Stimulated activated CD4-positive, alpha-beta T cell treated with anti-CD3 and anti-CD28 coated beads, Interleukin-1b, Interleukin-23, amount 100 ng/mL, for 1 hour (primary cell): ENCODE measurements around the gene LAMA2.

ENCODE experiments used
- DNase-seq, 2 donors: peaks; one replicate each; pipeline ENCODE4 v3.0.0-alpha.2; 2020; ENCODE audit warnings: low read depth in 2 of 2

LAMA2 gene

GRCh38 chr6:129179283-129179682, 296.3 kb downstream of the LAMA2 start:
- DNase-seq, result no peak

- DNase-seq, result no peak
Measured at GRCh38 chr6:129181001-129181400, 298.1 kb downstream of the LAMA2 start.

DNA sequence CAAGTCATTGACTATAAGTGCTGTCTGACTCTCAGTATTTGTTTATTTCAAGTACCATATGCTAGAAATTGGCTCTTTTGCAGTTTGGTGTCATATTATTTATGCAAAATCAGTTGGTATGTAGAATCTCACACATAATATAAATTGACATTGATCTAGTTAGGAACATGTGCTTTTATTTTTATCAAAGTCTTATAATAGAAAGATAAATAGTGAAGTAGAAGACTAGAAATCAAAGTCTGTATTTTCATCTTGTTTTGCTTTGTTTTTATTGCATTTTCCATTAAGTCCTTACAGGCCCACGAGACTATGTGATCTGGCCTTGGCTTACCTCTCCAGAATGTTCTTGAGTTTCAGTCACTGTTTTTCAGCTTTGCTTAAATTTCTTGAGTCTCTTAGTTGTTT, 300.3 kb downstream of the LAMA2 start:
- DNase-seq, result no peak

DNA sequence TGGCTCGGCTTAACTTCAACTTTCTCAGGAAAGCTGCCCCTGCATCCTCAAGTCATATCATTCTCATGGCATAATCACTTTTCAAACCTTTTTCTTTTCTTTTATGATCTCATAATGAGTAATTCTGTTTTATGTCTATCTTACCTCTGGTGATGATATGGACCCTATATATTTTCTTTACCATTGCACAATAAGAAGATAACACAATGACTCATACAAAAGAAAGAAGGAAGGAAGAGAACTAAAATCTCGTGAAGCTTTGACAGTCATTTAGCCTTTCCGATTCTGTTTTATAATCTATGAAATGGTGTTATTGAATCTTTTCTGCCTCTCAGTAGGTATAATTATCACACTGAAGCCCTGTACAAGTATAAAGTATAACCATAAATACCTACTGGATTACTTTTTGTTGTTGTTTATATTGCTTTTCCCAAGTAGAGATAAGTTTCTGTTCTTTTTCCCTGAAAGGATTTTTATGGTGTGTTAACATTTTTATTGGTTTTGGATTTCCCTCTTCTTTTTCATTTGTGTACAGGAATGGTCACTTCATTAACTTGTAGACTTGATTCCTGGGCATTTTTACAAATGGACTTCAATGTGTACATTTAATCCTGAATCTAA, 300.9 kb downstream of the LAMA2 start:
- DNase-seq, result no peak

DNA sequence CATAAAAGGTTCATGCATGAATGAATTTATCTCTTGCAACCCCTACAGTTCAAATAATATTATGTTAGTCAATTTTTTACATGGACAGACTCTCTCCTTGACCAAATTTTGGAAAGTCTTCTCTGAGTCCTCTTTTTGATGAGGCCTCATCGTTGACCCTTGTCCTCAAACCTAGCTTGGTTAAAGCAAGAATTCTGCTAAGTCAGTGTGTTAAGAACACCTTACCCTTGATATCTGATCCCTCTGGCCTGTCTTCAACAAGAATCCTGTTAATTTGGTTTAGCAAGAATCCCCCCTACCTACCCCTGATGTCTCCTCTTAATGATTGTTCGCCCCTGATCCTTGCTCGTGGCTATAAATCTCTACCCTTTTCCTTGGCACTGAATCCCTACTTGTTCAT, 301.4 kb downstream of the LAMA2 start:
- no peak for DNase-seq

GRCh38 chr6:129184808-129185366, 301.9 kb downstream of the LAMA2 start:
- no peak for DNase-seq

GRCh38 chr6:129186988-129187387, 304.1 kb downstream of the LAMA2 start:
- no peak for DNase-seq

GRCh38 chr6:129188306-129188705, 305.4 kb downstream of the LAMA2 start:
- no peak for DNase-seq

DNA sequence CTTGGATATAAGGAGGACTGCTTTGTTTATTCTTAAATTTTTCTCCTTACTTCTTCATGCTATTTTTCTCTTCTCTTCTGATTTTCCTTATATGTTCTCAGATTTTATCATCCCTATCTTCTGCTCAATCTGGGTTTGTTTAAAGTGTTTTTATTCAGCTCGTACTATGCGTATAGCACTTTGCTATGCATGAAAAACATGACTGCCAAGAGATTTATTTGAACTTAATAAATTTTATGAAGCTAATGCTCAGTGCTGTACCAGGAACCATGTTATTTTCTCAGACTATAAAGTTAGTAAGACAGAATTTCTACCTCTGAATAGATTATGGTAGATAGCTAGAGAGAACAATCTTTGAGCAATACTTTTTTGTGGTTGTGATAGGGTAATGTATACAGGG, 305.9 kb downstream of the LAMA2 start:
- no peak for DNase-seq

DNA sequence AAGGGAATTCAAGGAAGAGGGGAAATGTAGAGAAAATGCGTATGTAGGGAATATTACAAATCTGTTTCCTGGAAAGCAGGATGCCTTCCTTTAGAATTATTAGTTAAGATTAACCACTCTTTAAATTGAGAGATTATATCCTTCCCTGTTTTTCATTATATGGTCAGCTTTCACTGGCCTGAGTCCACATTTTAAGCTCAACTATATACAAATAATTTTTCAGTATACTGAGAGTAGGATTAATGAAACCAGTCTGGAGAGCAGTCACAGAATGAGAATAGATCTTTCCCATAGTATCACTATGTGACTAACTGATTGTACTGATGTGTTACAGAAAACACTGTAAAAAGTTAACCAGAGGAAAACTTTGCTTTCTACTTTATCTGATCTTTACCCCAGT, 306.3 kb downstream of the LAMA2 start:
- no peak for DNase-seq

- no peak for DNase-seq
Measured at GRCh38 chr6:129191235-129191634, 308.3 kb downstream of the LAMA2 start.

GRCh38 chr6:129192458-129192989, 309.6 kb downstream of the LAMA2 start:
- no peak for DNase-seq

GRCh38 chr6:129194306-129194941, 311.5 kb downstream of the LAMA2 start:
- DNase-seq, result no peak

GRCh38 chr6:129195161-129195560, 312.2 kb downstream of the LAMA2 start:
- DNase-seq, result no peak

- DNase-seq, result no peak
Measured at GRCh38 chr6:129195643-129196042, 312.7 kb downstream of the LAMA2 start.

- DNase-seq, result no peak
Measured at GRCh38 chr6:129197154-129197553, 314.2 kb downstream of the LAMA2 start.

- no peak for DNase-seq
Measured at GRCh38 chr6:129200151-129200550, 317.2 kb downstream of the LAMA2 start.

DNA sequence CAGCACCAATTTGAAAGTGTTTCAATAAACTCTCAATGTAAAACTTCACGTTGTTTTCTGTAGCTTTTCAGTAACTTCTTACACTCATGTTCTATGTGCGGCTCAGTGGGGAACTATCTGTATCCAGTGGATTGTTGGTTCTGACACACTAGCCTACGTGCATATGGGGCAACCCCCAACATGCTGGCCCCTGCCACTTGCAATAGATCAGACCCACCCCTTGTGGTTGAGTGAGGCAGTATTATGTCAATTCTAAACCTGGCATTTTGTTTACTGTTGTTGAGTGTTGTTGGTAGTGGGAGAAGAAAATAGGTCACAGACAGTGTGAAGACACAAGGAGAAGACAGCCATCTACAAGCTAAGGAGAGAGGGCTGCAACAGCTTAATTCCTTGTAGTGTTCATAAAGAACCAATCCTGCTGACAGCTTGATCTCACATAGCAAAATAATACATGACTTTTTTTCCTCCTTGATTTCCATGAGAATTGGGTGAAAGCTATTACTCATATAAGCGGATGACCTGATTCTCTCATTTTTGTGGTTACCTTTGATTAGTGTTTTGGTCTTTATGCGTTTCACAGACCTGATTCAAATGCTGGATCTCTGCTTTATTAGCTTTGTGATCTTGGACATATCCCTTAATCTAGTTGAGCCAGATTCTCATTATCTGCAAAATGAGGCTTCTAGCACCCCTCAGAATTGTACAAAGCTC, 320.4 kb downstream of the LAMA2 start:
- DNase-seq, result no peak

GRCh38 chr6:129206821-129207220, 323.9 kb downstream of the LAMA2 start:
- DNase-seq, result no peak

GRCh38 chr6:129207832-129208231, 324.9 kb downstream of the LAMA2 start:
- DNase-seq, result no peak

- no peak for DNase-seq
Measured at GRCh38 chr6:129208415-129209034, 325.6 kb downstream of the LAMA2 start.

DNA sequence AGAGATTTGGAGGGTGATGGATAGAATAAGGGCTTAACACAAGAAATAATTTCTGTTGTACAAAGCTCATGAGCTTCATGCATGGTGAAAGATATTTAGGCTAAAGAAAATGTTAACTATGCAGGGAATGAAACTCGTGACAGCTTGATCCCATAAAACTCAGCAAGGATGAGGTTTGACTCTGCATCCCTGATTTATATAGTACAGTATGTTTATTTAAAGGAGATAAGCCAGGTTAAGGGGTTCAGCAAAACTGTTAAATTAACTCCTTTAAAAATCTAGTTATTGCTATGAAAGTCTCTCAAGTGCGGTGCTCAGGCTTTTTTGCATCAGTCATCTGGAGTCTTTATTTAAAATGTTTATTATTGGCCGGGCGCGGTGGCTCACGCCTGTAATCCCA, 326.4 kb downstream of the LAMA2 start:
- DNase-seq, result no peak
